Measurements from ENCODE around the gene RAB11FIP4.
A peak's percentile ranks its signal among the peaks of the same experiment; 100 is the strongest.

Gene RAB11FIP4

DNA sequence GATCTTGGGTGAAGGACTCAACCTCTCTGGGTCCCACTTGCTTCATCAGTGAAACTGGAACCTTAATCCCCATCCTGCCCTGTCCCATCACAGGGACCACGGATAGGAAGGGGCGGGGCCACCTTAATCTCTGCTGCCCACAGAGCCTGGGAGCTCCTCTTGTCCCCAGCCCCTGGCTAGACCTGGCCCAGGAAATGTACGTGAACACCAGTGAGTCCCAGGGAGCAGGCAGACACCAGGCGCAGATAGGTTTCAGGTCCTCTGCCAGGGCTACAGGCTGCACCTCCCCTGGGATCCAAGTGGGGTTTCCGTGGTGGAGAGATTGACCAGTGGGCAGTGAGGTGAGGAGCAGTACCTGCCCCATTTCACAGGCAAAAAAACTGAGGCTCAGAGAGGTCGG is 21.0 kb downstream of the RAB11FIP4 start:
- DNase-seq = no peak

DNA sequence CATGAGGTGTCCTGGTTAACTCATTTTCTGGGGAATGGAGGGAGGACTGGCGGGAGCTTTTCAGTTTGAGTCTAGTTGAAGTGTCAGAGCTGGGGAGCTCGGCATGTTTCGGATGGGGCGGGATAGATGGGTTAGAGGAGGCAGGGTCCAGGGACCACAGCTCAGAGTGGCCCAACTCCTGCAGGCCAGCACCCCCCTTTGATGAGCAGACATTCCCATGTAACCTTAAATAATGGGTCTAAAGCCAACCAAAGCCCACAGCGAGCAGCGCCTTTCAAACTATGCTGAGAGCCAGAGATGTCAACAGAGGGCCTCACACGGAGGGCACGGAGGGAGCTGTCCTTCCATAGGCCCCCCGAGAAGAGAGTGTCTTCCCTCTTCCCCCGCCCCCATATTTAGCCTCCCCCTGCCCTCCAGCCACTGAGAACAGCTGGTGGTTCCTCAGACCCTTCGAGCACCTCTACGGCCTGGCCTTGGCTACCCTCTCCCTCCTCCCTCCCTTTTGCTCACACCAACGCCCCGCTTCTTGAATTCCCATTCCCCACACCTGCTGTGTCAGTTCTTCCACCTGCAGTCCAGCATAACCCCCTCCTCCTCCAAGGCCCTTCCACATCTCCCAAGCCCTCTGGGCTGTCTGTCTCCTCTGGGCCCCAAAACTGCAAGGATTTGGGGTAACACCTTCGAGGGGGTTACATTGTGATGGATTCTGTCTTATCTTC is 21.8 kb downstream of the RAB11FIP4 start:
- no peak for DNase-seq

DNA sequence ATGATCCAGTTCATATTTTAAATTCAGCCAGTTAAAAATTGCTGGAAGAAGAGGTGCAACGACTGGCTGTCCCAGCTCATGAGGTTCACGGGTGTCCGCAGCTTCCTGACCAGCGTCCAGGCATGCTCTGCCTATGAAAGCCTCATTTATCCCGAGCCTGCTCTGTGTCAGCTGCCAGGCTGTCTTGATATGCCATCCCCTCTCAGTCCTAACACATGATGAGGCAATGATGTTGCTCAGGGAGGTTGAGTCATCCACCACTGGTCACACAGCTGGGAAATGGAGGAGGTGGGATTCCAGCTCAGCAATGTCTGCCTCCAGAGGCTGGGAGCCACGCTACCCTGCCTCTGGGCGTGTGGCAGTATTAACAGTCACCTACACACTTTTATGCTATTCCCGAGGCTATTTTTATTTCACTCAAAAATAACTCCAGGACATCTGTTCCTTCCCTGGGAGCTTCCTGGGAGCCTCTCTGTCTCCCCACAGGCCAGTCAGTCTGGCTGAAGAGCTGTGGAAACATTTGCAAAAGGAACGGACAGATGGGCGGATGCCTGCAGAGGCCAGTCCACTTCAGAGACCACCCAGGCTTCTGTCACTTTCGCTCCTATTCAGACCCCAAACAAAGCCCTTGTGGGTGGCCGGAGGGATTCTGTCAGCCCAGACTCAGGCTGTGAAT is 22.5 kb downstream of the RAB11FIP4 start:
- peak; percentile 42 for DNase-seq

DNA sequence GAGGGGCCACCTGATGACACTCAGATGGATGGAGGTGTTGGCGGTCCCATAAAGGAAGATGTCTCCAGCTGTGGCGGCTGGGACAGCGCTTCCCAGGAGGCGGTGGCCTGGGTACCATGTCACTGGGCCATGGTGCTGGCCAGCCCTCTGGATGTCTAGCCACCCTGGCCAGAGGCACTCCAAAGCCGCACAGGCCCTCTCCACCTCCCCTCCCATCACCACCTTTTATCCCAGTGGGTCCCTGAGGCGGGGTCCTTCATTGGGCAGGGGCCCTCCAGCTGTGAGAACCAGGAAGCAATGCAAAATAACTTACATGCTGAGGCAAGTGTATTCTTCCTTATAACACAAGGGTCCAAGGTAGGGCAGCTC is 23.1 kb downstream of the RAB11FIP4 start:
- no peak for DNase-seq

DNA sequence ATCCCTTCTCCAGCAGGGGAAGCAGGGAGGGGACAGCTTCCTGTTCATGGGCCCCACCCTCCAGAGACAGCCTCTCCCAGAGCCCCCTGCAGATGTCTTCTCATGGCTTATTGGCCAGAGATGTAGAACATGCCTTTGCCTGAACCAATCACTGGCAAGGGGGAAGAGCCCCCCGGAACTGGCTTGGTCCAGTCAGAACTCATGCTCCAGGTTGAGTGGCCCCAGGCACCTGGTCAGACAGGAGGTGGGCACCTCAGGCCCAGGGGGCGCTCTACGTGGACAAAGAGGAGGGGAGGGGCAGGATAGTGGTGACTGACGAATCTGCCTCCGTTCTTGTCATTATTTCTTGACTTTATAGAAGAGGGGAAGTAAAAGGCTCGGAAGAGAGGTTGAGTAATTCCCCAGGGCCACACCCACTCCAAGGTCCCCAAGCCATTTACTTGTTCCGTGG is 23.6 kb downstream of the RAB11FIP4 start:
- no peak for DNase-seq

DNA sequence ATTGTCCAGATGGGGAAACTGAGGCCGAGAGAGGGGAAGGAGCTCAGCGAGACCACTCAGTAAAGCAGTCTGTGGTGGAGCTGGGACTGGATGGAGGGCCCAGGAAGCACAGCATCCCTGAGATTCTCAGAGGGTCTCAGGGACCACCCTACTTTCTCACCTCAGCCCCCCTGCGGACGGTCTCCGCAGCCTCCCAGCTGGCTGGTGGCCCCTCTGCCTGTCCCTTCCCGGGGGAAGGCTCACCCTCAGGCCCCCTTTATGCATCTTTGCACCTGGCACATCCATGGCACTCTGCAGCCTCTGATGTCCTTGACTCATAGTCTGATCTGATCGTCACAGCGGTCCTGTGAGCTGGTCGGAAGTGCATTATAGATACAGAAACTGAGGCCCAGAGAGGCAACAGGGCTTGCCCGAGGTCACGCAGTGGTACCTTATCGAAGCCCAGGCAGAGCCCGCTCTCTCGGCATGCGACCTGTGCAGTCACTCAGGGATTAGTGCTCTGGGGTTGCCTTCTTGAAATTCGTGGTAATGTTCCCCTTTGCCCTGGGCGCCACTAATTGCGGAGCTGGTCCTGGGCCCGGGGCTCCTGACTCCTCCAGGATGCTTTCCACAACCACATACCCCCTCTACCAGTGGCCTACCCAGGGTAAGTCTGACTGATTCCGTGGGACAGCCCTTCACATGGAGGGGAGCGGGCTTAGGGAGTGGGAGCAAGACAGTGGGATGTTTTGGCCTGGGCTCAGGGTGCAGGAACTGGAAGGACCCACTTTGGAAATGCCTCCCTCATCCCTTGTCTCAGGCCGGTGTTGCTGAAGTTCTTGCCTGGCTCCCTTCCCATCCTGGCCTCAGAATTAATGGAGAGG is 24.4 kb downstream of the RAB11FIP4 start:
- DNase-seq = no peak

DNA sequence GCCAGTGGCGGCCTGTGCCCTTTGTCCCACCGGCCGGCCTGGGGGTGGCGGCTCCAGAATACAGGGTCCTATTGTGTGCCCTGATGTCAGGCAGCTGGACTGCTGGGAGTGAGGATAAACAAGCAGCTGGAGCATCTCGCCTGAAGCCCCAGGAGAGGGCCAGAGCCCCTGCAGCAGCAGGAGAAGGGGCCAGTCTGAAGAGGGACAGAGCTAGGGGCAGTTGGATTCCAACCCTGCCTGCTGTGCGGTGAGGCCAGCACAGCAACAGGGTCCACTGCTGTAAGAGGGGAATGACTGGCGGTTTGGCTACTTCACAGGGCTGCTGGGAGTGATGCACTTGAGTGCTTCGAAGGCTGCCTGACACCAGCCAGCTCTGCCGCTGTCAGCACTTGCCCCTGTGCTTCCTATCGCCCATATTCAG is 25.0 kb downstream of the RAB11FIP4 start:
- DNase-seq = no peak

DNA sequence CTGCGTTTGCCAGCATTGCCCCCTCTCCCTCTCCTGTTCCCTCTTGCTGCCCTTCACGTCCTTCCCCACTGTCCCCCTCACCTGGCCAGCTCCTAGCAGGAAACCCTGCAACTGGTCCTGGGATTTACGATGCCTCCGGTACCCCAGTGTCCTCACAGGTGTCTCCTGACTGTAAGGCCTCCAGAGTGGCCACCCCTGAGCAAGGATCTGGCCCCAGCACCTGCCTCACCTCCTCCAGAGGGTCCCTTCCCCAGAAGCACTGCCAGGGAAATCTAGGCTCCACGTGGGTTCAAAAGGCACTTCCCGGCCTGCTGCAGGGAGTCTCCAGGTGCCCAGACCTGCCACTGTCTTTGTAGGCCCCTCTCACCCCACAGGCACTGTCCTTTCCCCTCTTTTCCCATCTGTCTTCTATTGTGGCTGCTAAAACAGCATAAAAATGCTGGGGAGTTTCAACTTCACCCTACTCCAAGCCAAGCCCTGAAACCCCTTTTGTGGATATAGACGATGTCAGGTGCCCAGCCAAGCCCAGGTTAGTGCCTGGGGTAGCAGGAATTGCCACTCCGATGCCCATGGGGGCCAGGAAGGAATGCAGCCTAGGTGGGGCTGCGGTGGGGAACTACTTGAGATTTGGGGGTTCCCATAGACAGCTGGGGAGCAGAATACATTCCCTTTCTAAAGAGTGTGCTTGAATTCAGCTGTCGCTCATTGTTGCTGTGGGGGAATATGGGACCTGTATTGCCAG is 25.7 kb downstream of the RAB11FIP4 start:
- DNase-seq = no peak

DNA sequence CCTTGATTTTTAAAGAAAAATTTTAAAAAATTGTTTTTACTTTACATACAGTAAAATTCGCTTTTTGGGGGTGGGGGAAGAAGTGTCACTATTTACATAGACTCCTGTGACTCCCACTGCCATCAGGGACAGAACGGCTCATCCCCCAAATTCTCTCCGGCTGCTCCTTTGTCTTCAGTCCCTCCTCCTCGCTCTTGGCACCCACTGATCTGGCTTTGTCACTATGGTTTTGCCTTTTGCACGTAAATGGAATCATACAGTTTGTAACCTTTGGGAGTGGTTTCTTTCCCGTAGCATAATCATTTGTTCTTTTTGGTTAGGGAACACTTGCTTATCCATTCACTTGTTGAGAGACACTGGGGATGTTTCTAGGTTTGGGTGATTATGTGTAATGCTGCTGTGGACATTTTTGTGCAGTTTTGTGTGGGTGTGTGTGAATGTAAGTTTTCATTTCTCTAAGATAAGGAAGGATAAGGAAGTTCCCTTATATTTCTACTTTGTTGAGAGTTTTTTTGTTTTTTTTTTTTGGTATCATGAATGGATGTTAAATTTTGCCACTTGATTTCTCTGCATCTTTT is 27.4 kb downstream of the RAB11FIP4 start:
- no peak for DNase-seq

DNA sequence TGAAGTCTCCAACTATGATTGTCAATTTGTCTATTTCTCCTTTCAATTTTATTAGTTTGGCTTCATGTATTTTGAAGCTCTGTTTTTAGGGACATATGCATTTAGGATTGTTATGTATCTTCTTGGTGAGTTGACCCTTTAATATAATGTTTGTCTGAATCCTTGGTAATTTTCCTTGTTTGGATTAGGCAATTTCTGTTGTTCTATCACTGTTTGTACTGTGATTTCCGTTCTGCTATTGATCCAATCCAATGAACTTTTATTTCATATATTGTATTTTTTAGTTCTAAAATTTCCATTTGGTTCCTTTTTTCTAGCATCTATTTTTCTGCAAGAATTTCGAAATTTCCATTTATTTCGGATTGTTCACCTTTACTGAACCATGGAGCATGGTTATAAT is 31.0 kb downstream of the RAB11FIP4 start:
- DNase-seq = no peak

DNA sequence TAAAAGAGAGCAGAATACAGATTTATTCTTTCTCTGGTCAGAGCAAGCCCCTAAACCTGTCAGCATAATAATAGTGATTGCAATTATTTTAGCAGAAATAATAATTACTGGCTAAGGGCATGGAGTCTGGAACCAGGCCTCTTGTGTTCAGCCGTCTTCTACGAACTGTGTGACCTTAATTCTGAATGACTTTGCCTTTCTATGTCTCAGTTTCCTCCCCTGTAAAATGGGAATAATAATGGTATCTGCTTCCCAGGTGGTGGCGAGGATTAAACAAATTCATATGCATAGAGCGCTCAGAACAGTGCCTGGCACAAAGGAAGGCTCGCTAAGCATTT is 33.4 kb downstream of the RAB11FIP4 start:
- no peak for DNase-seq

DNA sequence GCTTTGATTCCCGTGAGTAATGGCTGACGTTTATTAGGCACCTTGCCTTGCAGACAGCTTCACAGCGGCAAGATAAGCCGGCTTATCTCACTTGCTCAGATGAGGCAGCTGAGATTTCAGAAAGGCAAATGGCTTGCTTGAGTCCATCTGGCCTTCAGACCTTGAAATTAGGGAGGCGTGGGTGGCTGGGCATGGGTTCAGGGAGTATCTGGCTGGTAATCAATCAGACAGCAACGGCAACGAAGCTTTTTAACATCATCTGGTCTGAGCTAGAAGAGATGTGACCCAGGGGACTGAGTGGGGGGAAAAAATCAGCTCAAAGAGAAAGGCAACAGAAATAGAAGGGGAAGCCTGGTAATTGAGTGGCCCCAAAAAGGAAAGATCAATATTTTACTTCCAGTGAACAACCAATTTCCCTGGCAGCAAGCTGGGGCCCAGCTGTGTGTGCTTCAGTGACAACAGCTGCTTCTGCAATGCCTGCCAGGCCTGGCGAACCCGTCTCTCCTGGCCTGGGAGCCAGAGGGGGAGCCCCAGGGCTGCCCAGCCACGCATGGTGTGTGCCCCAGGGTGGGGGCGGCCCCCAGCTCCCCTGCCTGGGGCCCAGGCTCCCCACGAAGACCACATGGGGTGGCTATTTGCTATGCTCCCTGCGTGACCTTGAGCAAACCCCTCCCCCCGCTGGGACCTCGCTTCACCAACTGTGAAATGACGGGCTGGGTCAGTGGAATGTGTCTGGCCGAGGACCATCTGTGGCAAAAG is 34.0 kb downstream of the RAB11FIP4 start:
- peak; percentile 30 for DNase-seq

DNA sequence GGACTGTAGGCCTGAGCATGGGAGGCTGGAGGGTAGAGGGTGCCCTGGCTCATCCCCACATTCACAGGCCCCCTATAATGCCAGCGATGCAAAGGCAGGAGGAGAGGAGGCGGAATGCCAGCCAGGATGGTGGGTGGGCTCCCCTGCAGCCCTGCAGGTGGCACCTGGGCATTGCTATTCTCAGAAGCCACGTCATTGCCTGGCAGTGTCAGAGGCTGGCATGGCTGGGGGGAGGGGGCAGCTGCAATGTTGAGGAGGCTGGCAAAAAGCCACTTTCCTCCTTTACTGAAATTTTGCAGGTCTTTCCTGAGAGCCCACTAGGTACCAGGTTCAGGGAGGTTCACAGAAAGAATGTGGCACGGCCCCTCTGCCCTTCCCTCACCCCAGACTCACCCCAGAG is 36.2 kb downstream of the RAB11FIP4 start:
- no peak for DNase-seq

DNA sequence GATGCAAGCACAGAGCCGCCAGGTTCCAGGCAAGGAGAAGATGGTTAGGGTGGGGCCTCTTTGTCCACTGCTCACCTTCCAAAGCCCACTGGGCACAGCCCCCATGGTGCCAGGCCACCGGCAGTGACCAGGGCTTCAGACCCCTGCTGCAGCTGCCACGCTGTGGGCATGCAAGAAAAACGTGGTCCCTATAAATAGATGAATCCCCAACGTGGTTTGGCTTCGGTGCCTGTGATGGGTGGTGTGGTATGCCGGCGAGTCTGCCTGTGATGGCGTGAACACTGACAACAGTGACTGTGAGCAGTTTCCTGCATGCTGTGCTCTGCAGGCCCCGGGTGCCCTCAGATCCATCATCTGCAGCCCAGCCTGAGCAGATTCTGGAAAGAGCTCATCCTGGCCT is 36.6 kb downstream of the RAB11FIP4 start:
- DNase-seq = no peak

DNA sequence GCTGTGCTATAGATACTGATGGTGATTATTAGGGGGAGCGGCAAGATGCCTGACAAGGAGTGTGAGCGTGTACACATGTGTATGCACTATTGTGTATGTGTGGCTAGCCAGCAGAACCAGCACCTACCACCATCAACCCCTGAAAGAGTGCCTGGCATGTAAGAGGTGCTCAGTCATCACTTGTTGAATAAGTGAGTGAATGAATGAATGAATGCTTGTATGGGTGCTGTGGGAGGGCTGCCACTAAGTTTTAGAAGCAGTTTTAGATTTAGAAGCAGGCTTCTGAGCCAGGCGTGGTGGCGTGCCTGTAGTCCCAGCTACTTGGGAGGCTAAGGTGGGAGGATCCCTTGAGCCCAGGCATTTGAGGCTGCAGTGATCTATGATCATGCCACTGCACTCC is 37.0 kb downstream of the RAB11FIP4 start:
- no peak for DNase-seq

DNA sequence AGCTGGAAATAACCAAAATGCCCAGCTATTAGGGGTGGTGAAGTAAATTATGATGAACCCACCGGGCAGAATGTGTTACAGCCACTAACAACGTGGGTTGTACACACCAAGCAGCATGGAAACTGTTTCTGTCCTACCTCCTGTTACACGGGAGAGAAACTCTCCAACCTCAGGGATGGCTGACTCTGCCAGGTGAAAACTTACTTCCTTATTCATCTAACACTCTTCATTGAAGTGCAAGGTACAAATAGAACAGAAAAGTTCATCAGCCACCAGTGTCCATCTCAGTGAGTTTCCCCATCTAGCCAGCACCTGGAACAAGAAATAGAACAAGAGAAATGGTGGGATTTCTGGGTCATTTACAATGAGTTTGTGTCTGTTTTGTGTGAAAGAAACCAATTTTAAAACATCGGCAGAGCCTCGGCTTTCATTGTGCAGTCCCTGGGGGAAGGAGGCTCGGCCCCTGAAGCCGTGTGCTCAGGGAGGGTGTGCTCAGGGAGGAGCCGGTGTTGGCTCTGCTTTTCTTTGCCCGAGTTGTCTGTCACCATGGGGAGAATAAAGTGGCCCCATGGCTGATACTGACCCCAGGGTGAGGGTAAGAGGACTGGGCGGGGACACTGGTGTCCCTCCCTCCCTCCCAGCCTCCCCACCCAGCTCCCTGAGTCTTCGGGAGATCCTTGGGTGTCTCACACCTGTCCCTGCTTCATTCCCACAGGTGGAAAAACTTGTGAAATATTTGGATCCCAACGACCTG is 39.8 kb downstream of the RAB11FIP4 start:
- no peak for DNase-seq

DNA sequence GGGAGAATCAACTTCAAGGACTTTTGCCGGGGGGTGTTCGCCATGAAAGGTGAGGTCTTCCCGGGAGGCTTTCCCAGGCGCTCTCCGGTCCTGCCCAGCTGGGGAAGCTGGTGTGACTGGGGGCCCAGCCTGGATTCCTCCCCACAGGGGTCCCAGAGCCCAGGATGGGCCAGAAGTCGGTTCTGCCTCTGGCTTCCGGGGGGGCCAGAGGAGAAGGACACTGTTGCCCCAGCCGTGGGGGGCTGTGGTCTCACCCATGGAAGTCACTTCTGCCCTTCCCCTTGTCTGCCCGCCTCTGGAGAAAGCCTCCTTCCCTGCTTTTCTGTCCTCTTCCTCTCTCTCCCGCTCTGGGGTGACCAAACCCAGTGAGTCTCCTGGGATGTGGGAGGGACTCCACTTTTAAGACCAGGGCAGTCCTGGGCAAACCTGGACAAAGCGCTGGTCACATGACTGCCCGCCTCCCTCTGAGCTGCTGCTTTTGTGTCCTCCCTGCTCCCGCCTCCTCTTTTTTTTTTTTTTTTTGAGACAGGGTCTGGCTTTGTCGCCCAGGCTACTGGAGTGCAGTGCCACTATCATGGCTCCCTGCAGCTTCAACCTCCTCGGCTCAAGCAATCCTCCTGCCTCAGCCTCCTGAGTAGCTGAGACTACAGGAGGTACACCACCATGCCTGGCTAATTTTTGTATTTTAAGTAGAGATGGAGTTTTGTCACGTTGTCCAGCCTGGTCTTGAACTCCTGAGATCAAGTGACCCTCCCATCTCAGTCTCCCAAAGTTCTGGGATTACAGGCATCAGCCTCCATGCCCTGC is 40.6 kb downstream of the RAB11FIP4 start:
- no peak for DNase-seq

DNA sequence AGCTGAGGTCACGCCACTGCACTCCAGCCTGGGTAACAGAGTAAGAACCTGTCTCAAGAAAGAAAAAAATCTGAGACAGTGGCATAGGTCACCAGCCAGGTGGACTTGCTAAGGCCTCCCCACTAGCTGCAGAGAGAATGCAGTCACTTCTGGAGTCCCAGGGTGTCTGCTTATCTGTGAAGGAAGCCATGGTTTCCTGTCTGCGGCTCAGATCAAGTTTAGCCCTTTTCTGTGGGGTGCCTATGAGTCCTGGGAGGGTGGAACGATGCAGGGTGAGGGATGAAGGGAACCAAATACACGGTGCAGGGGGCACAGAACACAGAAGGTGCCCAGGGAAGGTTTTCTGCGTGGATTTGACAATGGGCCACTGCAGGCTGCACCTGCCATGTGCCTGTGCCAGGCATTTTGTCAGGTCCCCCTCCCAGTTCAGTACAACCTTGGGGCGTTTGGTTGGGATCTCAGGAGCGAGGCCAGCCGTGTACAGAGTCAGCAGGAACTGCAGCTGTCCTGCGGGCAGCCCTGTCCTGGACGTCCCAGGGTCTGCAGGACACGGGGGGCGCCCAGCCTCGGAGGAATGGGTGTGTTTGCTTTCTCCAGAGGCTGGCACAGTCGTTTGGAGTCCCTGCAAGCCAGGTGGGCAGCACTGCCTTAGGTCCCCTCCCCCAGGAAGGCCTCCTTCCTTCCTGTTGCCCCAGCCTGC is 41.8 kb downstream of the RAB11FIP4 start:
- no peak for DNase-seq

DNA sequence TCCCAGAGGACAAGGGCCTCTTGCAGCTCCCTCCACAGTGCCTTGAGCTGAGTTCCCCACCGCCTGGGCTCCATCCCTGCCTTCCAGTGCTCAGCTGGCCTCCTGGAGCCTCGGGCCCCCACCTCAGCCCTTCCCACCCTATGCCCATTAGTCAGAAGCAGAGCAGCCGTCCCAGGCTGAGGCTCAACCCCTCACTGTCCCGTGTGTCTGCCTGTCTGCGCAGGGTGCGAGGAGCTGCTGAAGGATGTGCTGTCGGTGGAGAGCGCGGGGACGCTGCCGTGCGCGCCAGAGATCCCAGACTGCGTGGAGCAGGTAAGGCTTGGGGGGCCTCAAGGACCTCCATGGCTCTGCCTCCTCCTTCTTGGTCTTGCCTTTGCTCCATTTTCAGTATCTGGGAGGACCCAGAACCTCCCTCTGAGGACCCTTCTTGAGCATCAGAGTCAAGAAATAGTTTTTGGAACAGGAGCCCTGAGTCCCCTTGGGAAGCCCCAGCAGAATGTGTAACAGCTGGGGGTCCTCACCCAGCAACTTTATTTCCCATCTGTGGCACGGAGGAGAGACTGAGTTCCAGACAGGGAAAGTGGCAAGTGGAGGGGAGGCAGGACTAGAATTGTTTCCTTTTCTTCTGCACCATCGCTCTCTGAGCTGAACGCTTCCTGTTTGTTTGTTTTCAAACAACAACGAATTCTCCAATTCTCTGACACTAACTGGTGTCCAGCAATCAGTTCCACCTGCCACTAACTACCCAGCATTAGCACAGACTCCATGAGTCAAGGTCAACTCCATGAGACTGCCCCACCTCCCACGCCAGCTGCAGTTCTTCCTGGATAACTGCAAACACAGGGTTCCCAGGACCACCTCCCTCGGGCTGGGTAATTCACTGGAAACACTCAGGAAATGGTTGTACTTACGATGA is 42.6 kb downstream of the RAB11FIP4 start:
- DNase-seq = no peak

Data from NCI-H524 treated with DMSO at 0.1 percent for 48 hours (cell line).